ENCODE data around the gene TENM4.

DNA sequence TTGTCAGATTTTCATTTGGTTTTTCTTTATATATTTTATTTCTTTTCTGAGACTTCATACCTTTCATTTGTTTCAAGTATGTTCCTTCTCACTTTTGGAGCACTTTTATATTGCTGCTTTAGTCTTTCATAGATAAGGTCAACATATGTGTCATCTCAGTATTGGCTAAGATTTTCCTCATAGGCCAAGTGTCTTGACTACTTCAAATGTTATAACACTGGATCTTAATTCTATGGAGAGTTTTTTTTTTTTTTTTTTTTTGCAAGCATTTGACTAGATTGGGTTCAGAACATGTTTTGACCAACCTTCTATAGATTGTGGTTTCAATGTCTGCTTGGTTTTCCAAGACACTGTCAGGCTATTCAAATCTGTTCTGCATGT lies 797.2 kb downstream of the TENM4 start:
- TF ChIP-seq CTCF (IDR thresholded peaks at IDR 0.05) (no peak), POLR2A (IDR thresholded peaks at IDR 0.05) (no peak)

Data from heart left ventricle (tissue), 13 donors.